ENCODE results near the gene BCAS3. TPM values are rescaled to one million over a fixed set of nuclear protein-coding genes. Genes with fewer than 3 reads are reported as not detected.

The BCAS3 gene
- polyA plus RNA-seq, 3 donors, result 10.3 to 19.1 (median 14.7) TPM

GRCh38 chr17:61305024-61305423, 627.4 kb downstream of the BCAS3 start:
- WGBS (ENCODE audit: insufficient coverage), result no CpG with 5 or more reads among the region's 1 CpG

GRCh38 chr17:61306003-61306402, 628.4 kb downstream of the BCAS3 start:
- no CpG with 5 or more reads among the region's 2 CpGs for WGBS (ENCODE audit: insufficient coverage)
- no peak overlapping the region for H3K4me3 Mint-ChIP-seq
- no peak for TF ChIP-seq CTCF (IDR thresholded peaks at IDR 0.05)
- no peak overlapping the region for H3K9ac ChIP-seq (ENCODE audit: insufficient read depth, low read length, poor library complexity, severe bottlenecking)
- no peak overlapping the region for H2AFZ ChIP-seq (ENCODE audit: insufficient read depth, low read depth, low read length, poor library complexity, severe bottlenecking)
- H3K36me3 Mint-ChIP-seq, result no peaks in the 10 kb centered on the region
- H3K4me2 ChIP-seq (replicated peaks; ENCODE audit: extremely low read depth, low read length, poor library complexity, severe bottlenecking), result no peak overlapping the region
- peaks cover 3% of the 10 kb centered on the region for H3K4me1 Mint-ChIP-seq
- no peak overlapping the region for H3K27ac ChIP-seq (ENCODE audit: low read depth in 1 of 2, low read length in 2 of 2)
- no peak for DNase-seq
- no peak overlapping the region for H3K27ac Mint-ChIP-seq
- peaks cover 0 to 2% (median 0%) of the 10 kb centered on the region in 3 donors for H3K27me3 Mint-ChIP-seq (ENCODE audit: low read depth in 3 of 3)
- no peaks in the 10 kb centered on the region for H4K20me1 ChIP-seq (ENCODE audit: insufficient read depth, low read length)
- H3K27me3 ChIP-seq (ENCODE audit: control insufficient read depth in 2 of 2, insufficient read depth in 2 of 2, low read length in 2 of 2), result no peaks in the 10 kb centered on the region
- no peaks in the 10 kb centered on the region for H3K79me2 ChIP-seq (ENCODE audit: insufficient read depth, low read length)
- no peaks in the 10 kb centered on the region for H3K36me3 ChIP-seq (replicated peaks in 1 of 2; ENCODE audit: control insufficient read depth in 1 of 2, insufficient read depth in 2 of 2, low read length in 2 of 2)
- H3K4me3 ChIP-seq (replicated peaks in 1 of 3; ENCODE audit: low read depth in 2 of 3, low read length in 3 of 3), result no peak overlapping the region
- intact Hi-C loops (cut with micrococcal nuclease), result no loop called here
- no peaks in the 10 kb centered on the region for H3K9me3 ChIP-seq (replicated peaks in 1 of 2; ENCODE audit: control insufficient read depth in 1 of 2, insufficient read depth in 1 of 2, low read length in 2 of 2)
- peaks cover 0 to 5% (median 0%) of the 10 kb centered on the region in 7 donors for H3K9me3 Mint-ChIP-seq
- H3K4me1 ChIP-seq (ENCODE audit: control insufficient read depth in 1 of 2, insufficient read depth in 2 of 2, low read length in 2 of 2), result peaks cover 0 to 5% of the 10 kb centered on the region in 2 donors

More at GRCh38 chr17:61305024-61305423, 627.4 kb downstream of the BCAS3 start:
- peaks cover 0 to 2% (median 0%) of the 10 kb centered on the region in 3 donors for H3K27me3 Mint-ChIP-seq (ENCODE audit: low read depth in 3 of 3)
- H2AFZ ChIP-seq (ENCODE audit: insufficient read depth, low read depth, low read length, poor library complexity, severe bottlenecking), result no peak overlapping the region
- no peaks in the 10 kb centered on the region for H3K79me2 ChIP-seq (ENCODE audit: insufficient read depth, low read length)
- peaks cover 0 to 5% (median 0%) of the 10 kb centered on the region in 7 donors for H3K9me3 Mint-ChIP-seq
- H3K36me3 ChIP-seq (replicated peaks in 1 of 2; ENCODE audit: control insufficient read depth in 1 of 2, insufficient read depth in 2 of 2, low read length in 2 of 2), result no peaks in the 10 kb centered on the region
- no peaks in the 10 kb centered on the region for H3K9me3 ChIP-seq (replicated peaks in 1 of 2; ENCODE audit: control insufficient read depth in 1 of 2, insufficient read depth in 1 of 2, low read length in 2 of 2)
- H4K20me1 ChIP-seq (ENCODE audit: insufficient read depth, low read length), result no peaks in the 10 kb centered on the region
- no peak overlapping the region for H3K4me3 ChIP-seq (replicated peaks in 1 of 3; ENCODE audit: low read depth in 2 of 3, low read length in 3 of 3)
- H3K36me3 Mint-ChIP-seq, result no peaks in the 10 kb centered on the region
- DNase-seq, result no peak
- no peak overlapping the region for H3K4me2 ChIP-seq (replicated peaks; ENCODE audit: extremely low read depth, low read length, poor library complexity, severe bottlenecking)
- intact Hi-C loops (cut with micrococcal nuclease), result no loop called here
- H3K4me1 ChIP-seq (ENCODE audit: control insufficient read depth in 1 of 2, insufficient read depth in 2 of 2, low read length in 2 of 2), result peaks cover 0 to 6% of the 10 kb centered on the region in 2 donors
- no peak overlapping the region for H3K27ac ChIP-seq (ENCODE audit: low read depth in 1 of 2, low read length in 2 of 2)
- no peak overlapping the region for H3K4me3 Mint-ChIP-seq
- H3K9ac ChIP-seq (ENCODE audit: insufficient read depth, low read length, poor library complexity, severe bottlenecking), result no peak overlapping the region
- H3K27ac Mint-ChIP-seq, result no peak overlapping the region
- H3K4me1 Mint-ChIP-seq, result peaks cover 3% of the 10 kb centered on the region
- H3K27me3 ChIP-seq (ENCODE audit: control insufficient read depth in 2 of 2, insufficient read depth in 2 of 2, low read length in 2 of 2), result no peaks in the 10 kb centered on the region
- no peak for TF ChIP-seq CTCF (IDR thresholded peaks at IDR 0.05)

Data from CD14-positive monocyte (primary cell).